ENCODE data around the gene PPP1R37. TPM values are rescaled to one million over a fixed set of nuclear protein-coding genes. Genes with fewer than 3 reads are reported as not detected.

PPP1R37 gene
- total and polyA plus RNA-seq, 2 donors (not counting 1 experiment from before 2014, with no cell fraction given) = 20.7 to 28.1 TPM

DNA sequence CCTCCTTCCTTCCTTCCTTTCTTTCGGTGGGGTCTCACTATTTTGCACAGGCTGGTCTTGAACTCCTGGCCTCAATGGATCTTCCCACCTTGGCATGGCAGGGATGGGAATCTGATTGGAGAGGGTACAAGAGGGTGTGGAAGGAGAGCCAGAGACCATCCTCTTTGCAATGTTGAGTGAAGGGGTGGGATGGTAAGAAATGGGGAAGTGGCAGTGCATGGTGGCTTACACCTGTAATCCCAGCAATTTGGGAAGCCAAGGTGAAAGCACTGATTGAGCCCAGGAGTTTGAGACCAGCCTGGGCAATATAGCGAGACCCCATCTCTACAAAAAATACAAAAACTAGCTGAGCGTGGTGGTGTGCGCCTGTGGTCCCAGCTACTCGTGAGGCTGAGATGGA is 91.1 kb downstream of the PPP1R37 start:
- Histone ChIP-seq H3K4me2 (replicated peaks; ENCODE audit: low read depth, low read length, poor library complexity, severe bottlenecking) (no peak overlapping the region), H3K27ac (ENCODE audit: low read length in 2 of 2) (no peak overlapping the region), H4K20me1 (ENCODE audit: control insufficient read depth, insufficient read depth, low read length, poor library complexity, severe bottlenecking) (peaks cover 46% of the 10 kb centered on the region), H3K9ac (ENCODE audit: low read length) (no peak overlapping the region), H3K9me3 (ENCODE audit: control extremely low read depth in 1 of 3, control insufficient read depth in 2 of 3, insufficient read depth in 1 of 3, low read length in 2 of 3) (no peaks in the 10 kb centered on the region), H2AFZ (ENCODE audit: insufficient read depth, low read depth, low read length, poor library complexity, severe bottlenecking) (no peak overlapping the region), H3K79me2 (ENCODE audit: control insufficient read depth, insufficient read depth, low read length) (peaks cover 44% of the 10 kb centered on the region), H3K4me3 (ENCODE audit: control extremely low read depth in 1 of 5, extremely low read depth in 1 of 5, insufficient read depth in 1 of 5, low read depth in 2 of 5, low read length in 4 of 5) (no peak overlapping the region), H3K27me3 (replicated peaks in 1 of 4; ENCODE audit: control extremely low read depth in 1 of 4, control insufficient read depth in 3 of 4, insufficient read depth in 4 of 4, low read length in 3 of 4) (no peaks in the 10 kb centered on the region), H3K4me1 (ENCODE audit: control insufficient read depth in 2 of 2, insufficient read depth in 2 of 2, low read length in 2 of 2) (peaks cover 25 to 40% of the 10 kb centered on the region in 2 donors), H3K36me3 (replicated peaks in 1 of 2; ENCODE audit: control extremely low read depth in 1 of 2, control insufficient read depth in 1 of 2, extremely low read depth in 1 of 2, insufficient read depth in 2 of 2, low read length in 1 of 2) (peaks cover 4% of the 10 kb centered on the region in 2 experiments)
- DNase-seq = no peak
- POLR2A ChIA-PET = no interaction called here
- H3K4me3 Mint-ChIP-seq = no peak overlapping the region
- TF ChIP-seq, protein P1, sequence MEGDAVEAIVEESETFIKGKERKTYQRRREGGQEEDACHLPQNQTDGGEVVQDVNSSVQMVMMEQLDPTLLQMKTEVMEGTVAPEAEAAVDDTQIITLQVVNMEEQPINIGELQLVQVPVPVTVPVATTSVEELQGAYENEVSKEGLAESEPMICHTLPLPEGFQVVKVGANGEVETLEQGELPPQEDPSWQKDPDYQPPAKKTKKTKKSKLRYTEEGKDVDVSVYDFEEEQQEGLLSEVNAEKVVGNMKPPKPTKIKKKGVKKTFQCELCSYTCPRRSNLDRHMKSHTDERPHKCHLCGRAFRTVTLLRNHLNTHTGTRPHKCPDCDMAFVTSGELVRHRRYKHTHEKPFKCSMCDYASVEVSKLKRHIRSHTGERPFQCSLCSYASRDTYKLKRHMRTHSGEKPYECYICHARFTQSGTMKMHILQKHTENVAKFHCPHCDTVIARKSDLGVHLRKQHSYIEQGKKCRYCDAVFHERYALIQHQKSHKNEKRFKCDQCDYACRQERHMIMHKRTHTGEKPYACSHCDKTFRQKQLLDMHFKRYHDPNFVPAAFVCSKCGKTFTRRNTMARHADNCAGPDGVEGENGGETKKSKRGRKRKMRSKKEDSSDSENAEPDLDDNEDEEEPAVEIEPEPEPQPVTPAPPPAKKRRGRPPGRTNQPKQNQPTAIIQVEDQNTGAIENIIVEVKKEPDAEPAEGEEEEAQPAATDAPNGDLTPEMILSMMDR (IDR thresholded peaks at IDR 0.05) = no peak
- TF ChIP-seq EZH2 (IDR thresholded peaks at IDR 0.05; ENCODE audit: borderline replicate concordance, insufficient read depth, low read depth, low read length, poor library complexity, severe bottlenecking) = no peak
- WGBS (ENCODE audit: insufficient coverage) = 97% methylated on average over 3 of the region's 5 CpGs
- CTCF ChIA-PET = interaction anchor here (1.0 kb wide), 1 partner anchor 195 kb away, joined by 4 read pairs; no protein-coding TSS in a partner anchor
- ATAC-seq (ENCODE audit: low read depth) = no peak
- no peaks in the 10 kb centered on the region for H3K27me3 Mint-ChIP-seq
- no peak overlapping the region for H3K27ac Mint-ChIP-seq
- peaks cover 39% of the 10 kb centered on the region for H3K4me1 Mint-ChIP-seq
- H3K9me3 Mint-ChIP-seq (ENCODE audit: insufficient read depth) = no peaks in the 10 kb centered on the region
- intact Hi-C loops (cut with micrococcal nuclease) = no loop called here

DNA sequence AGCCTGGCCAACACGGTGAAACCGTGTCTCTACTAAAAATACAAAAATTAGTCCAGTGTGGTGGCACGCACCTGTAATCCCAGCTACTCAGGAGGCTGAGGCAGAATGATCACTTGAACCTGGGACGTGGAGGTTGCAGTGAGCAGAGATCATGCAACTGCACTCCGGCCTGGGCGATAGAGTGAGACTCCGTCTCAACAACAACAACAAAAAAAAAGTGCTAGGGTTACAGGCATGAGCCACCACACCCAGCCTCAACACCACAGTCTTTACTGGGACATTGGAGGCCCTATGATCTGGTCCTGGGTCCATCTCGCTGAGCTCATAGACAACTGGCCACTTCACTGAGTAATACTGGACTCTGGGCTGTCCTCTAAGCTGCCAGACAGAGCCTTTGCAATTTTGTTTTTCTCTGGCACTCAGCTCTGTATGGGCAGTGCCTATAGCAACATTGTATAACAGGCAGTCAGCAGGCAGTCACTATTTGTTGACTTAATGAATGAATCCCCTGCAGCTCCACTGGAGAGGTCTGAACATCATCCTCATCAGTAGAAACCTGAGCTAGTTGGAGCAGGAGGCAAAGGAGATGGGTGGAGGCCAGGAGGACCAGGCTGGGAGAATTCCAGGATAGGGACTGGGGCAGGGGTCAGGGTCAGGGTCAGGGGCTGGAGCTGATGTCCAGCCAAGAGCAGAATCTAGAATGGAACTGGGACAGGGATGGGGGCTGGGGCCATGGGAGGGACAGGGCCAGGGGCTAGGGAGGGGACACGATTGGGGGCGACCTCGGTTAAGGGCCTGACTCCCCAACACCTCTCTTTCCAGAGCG is 93.7 kb downstream of the PPP1R37 start:
- peaks cover 23% of the 10 kb centered on the region for H4K20me1 ChIP-seq (ENCODE audit: control insufficient read depth, insufficient read depth, low read length, poor library complexity, severe bottlenecking)
- peak overlapping the region; percentile 45 for H3K4me2 ChIP-seq (replicated peaks; ENCODE audit: low read depth, low read length, poor library complexity, severe bottlenecking)
- 95% methylated on average over 9 of the region's 12 CpGs for WGBS (ENCODE audit: insufficient coverage)
- intact Hi-C loops (cut with micrococcal nuclease) = loop anchor here (1.0 kb wide), 1 partner anchor 283 kb away; no protein-coding TSS in a partner anchor
- no peaks in the 10 kb centered on the region for H3K27me3 Mint-ChIP-seq
- peaks cover 0 to 2% (median 0%) of the 10 kb centered on the region in 3 donors for H3K9me3 ChIP-seq (ENCODE audit: control extremely low read depth in 1 of 3, control insufficient read depth in 2 of 3, insufficient read depth in 1 of 3, low read length in 2 of 3)
- no peaks in the 10 kb centered on the region for H3K9me3 Mint-ChIP-seq (ENCODE audit: insufficient read depth)
- H3K4me3 Mint-ChIP-seq = no peak overlapping the region
- DNase-seq = no peak
- H3K36me3 ChIP-seq (replicated peaks in 1 of 2; ENCODE audit: control extremely low read depth in 1 of 2, control insufficient read depth in 1 of 2, extremely low read depth in 1 of 2, insufficient read depth in 2 of 2, low read length in 1 of 2) = no peaks in the 10 kb centered on the region
- no peaks in the 10 kb centered on the region for H3K27me3 ChIP-seq (replicated peaks in 1 of 4; ENCODE audit: control extremely low read depth in 1 of 4, control insufficient read depth in 3 of 4, insufficient read depth in 4 of 4, low read length in 3 of 4)
- TF ChIP-seq, protein P1 (IDR thresholded peaks at IDR 0.05) = no peak
- no peak for TF ChIP-seq EZH2 (IDR thresholded peaks at IDR 0.05; ENCODE audit: borderline replicate concordance, insufficient read depth, low read depth, low read length, poor library complexity, severe bottlenecking)
- peaks cover 12 to 21% of the 10 kb centered on the region in 2 donors for H3K4me1 ChIP-seq (ENCODE audit: control insufficient read depth in 2 of 2, insufficient read depth in 2 of 2, low read length in 2 of 2)
- peak overlapping the region; percentile 53 for H2AFZ ChIP-seq (ENCODE audit: insufficient read depth, low read depth, low read length, poor library complexity, severe bottlenecking)
- ATAC-seq (ENCODE audit: low read depth) = no peak
- H3K9ac ChIP-seq (ENCODE audit: low read length) = no peak overlapping the region
- no peak overlapping the region for H3K4me3 ChIP-seq (ENCODE audit: control extremely low read depth in 1 of 5, extremely low read depth in 1 of 5, insufficient read depth in 1 of 5, low read depth in 2 of 5, low read length in 4 of 5)
- peaks cover 23% of the 10 kb centered on the region for H3K79me2 ChIP-seq (ENCODE audit: control insufficient read depth, insufficient read depth, low read length)
- ChIA-PET CTCF (interaction anchor here (0.6 to 2.6 kb wide), 13 partner anchors 8 to 1155 kb away, joined by 3 to 19 read pairs (median 5); partner anchors contain the start of genes APOE, BLOC1S3, CLPTM1 and TRAPPC6A), POLR2A (interaction anchor here (1.2 kb wide), 1 partner anchor 94 kb away, joined by 4 read pairs; the partner anchor contains the start of gene PPP1R37)
- H3K27ac ChIP-seq (ENCODE audit: low read length in 2 of 2) = no peak overlapping the region
- peaks cover 23% of the 10 kb centered on the region for H3K4me1 Mint-ChIP-seq
- no peak overlapping the region for H3K27ac Mint-ChIP-seq
